Eye (tissue), 1 donor: ENCODE data around the gene FTCDNL1.
A peak's percentile ranks its signal among the peaks of the same experiment; 100 is the strongest.

Experiments used
- DNase-seq: peaks from one replicate; pipeline ENCODE4 v3.0.0-alpha.2; 2015

The FTCDNL1 gene

GRCh38 chr2:199738727-199739412 is 112.1 kb downstream of the FTCDNL1 start:
- no peak for DNase-seq

- no peak for DNase-seq
Observed at GRCh38 chr2:199734651-199735050, 116.3 kb downstream of the FTCDNL1 start.

- DNase-seq = no peak
Observed at GRCh38 chr2:199734011-199734410, 117.0 kb downstream of the FTCDNL1 start.

GRCh38 chr2:199727801-199728200 is 123.2 kb downstream of the FTCDNL1 start:
- DNase-seq = no peak

GRCh38 chr2:199727306-199727705 is 123.7 kb downstream of the FTCDNL1 start:
- DNase-seq = no peak

GRCh38 chr2:199718074-199718473 is 132.9 kb downstream of the FTCDNL1 start:
- DNase-seq = no peak

GRCh38 chr2:199717587-199717907 is 133.4 kb downstream of the FTCDNL1 start:
- no peak for DNase-seq

- DNase-seq = peak; percentile 19
Observed at GRCh38 chr2:199716807-199717586, 134.0 kb downstream of the FTCDNL1 start.

- DNase-seq = no peak
Observed at GRCh38 chr2:199713746-199714145, 137.2 kb downstream of the FTCDNL1 start.

- DNase-seq = no peak
Observed at GRCh38 chr2:199710551-199710950, 140.4 kb downstream of the FTCDNL1 start.
